Measurements from ENCODE around the gene GART.

Gene GART

GRCh38 chr21:33458861-33459260 lies 83.1 kb downstream of the GART start:
- DNase-seq = no peak

DNA sequence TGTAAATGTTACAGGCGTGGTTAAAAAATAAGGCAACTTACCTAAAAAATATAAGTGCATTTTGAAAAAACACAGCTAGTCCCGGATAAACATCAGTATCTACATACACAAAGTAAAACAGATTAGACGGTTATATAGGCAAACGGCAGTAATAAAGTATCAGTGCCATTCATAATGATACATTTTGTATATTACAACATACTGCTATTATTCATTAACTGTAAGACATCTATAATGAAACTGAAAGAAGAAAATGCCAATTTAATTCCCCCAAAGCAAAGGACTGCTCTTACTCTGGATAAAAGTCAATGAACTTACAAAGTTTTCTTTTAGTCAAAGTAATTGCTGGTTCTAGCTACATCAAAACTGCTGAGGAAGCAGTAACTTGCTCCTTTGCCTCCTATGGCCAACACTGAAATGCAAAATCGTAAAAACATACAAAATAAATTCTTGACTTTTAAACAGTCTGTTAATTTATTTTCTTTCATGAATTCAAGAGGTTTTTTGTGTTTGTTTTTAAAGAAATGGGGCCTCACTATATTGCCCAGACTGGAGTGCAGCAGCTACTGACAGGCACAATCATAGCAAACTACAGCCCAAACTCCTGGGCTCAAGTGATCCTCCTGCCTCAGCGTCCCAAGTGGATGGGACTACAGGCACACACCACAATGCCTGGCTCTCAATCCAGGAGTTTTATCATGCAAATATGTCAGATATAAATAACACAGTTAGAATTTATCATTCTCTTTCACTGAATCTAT lies 86.1 kb downstream of the GART start:
- DNase-seq = no peak
